Right atrium auricular region (tissue), 2 donors: ENCODE data around the gene CLIP2. TPM values are rescaled to one million over a fixed set of nuclear protein-coding genes. Genes with fewer than 3 reads are reported as not detected.

Experiments used
- DNase-seq: peaks from one replicate; pipeline ENCODE4 v3.0.0-alpha.2; 2019; ENCODE audit warnings: low spot score
- H3K27ac ChIP-seq, 2 donors: fragments of 200-600 bp; sonication (generic); 1 replicate in 1 of 2; 2 replicates in 1 of 2; pipeline ENCODE4 v1.5.1; 2016 to 2019
- H3K27me3 ChIP-seq, 2 donors: fragments of 200-600 bp; sonication (generic); one replicate each; pipeline versions ENCODE4 v1.5.1 to v1.6.0; 2017 to 2019
- H3K36me3 ChIP-seq: fragments of 200-600 bp; sonication (generic); one replicate; pipeline ENCODE4 v1.5.1; 2016
- H3K4me1 ChIP-seq, 2 donors: fragments of 200-600 bp; sonication (generic); one replicate each; pipeline versions ENCODE4 v1.5.1 to v1.6.0; 2017 to 2019
- H3K4me3 ChIP-seq, 2 donors: fragments of 200-600 bp; sonication (generic); 1 replicate in 1 of 2; 2 replicates in 1 of 2; pipeline ENCODE4 v1.5.1; 2017 to 2019; ENCODE audit warnings: mild to moderate bottlenecking in 1 of 2, moderate library complexity in 1 of 2
- H3K9me3 ChIP-seq, 2 donors: fragments of 200-600 bp; sonication (generic); one replicate each; pipeline ENCODE4 v1.5.1; 2019
- total RNA-seq, 2 donors: library from RNA; depleted of rRNA; stranded (reverse); fragments of >200 nt; gene quantifications; one replicate each; pipeline ENCODE4 v1.1.0, GENCODE V29; 2016
- TF ChIP-seq, protein P1 (sequence below), 2 donors: fragments of 200-600 bp; sonication (generic); IDR thresholded peaks; one replicate each; pipeline ENCODE4 v1.5.1; 2019; ENCODE audit warnings: antibody characterized with exemption in 2 of 2

The CLIP2 gene
- total RNA-seq, 2 donors from 2014 or later, result 9.5 to 12.1 TPM

GRCh38 chr7:74290981-74291441 lies 1.8 kb downstream of the CLIP2 start:
- Histone ChIP-seq H3K27me3 (no peaks in the 10 kb centered on the region), H3K4me1 (peaks cover 0 to 50% of the 10 kb centered on the region in 2 donors), H3K9me3 (no peaks in the 10 kb centered on the region), H3K4me3 (peak overlapping the region in 1 of 2 donors; percentile 95), H3K27ac (no peak overlapping the region), H3K36me3 (no peaks in the 10 kb centered on the region)
- TF ChIP-seq, protein P1, sequence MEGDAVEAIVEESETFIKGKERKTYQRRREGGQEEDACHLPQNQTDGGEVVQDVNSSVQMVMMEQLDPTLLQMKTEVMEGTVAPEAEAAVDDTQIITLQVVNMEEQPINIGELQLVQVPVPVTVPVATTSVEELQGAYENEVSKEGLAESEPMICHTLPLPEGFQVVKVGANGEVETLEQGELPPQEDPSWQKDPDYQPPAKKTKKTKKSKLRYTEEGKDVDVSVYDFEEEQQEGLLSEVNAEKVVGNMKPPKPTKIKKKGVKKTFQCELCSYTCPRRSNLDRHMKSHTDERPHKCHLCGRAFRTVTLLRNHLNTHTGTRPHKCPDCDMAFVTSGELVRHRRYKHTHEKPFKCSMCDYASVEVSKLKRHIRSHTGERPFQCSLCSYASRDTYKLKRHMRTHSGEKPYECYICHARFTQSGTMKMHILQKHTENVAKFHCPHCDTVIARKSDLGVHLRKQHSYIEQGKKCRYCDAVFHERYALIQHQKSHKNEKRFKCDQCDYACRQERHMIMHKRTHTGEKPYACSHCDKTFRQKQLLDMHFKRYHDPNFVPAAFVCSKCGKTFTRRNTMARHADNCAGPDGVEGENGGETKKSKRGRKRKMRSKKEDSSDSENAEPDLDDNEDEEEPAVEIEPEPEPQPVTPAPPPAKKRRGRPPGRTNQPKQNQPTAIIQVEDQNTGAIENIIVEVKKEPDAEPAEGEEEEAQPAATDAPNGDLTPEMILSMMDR (IDR thresholded peaks at IDR 0.05), result no peak
- DNase-seq, result no peak

DNA sequence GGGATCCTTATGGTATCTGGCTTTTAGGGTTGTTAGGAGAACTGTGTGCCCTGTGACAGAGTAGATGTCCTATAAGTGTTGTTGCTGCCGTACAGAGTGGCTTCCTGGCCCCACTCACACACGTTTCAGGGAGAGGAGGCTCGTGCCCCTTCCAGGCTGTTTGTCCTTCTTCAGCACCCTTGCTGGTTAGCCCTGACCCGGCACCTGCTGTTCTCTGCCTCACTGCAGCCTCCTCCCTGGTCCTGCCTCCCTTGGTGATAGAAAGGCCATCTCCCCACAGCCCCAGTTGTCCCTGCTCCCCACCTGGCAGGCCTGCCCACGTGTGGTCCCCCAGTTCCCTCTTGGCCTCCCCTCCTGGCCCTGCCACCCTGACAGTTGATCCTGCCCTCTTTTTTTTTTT lies 2.3 kb downstream of the CLIP2 start:
- Histone ChIP-seq H3K9me3 (no peaks in the 10 kb centered on the region), H3K4me1 (peaks cover 0 to 50% of the 10 kb centered on the region in 2 donors), H3K36me3 (no peaks in the 10 kb centered on the region), H3K27me3 (no peaks in the 10 kb centered on the region), H3K4me3 (no peak overlapping the region), H3K27ac (no peak overlapping the region)
- TF ChIP-seq, protein P1 (IDR thresholded peaks at IDR 0.05), result no peak
- DNase-seq, result no peak

GRCh38 chr7:74292757-74293576 lies 3.8 kb downstream of the CLIP2 start:
- Histone ChIP-seq H3K9me3 (no peaks in the 10 kb centered on the region), H3K36me3 (no peaks in the 10 kb centered on the region), H3K4me1 (peaks cover 0 to 47% of the 10 kb centered on the region in 2 donors), H3K4me3 (no peak overlapping the region), H3K27ac (peak overlapping the region in 1 of 2 donors; percentile 72), H3K27me3 (no peaks in the 10 kb centered on the region)
- no peak for DNase-seq
- TF ChIP-seq, protein P1 (IDR thresholded peaks at IDR 0.05), result no peak

DNA sequence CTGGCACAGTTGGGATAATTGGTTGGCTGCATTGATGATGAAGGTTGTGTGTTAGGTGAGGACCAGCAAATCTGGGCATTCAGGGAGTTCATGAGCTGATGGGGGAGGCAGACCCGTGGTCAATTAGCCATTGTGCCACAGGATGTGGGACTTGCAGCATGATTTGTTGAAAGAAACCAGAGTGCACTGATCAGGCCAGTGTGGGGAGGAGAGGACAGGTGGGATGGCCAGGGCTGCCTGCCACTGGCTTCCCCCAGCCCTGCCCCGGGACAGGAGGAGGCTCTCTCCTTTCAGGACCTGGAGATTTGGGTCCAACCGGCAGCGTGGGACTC lies 4.3 kb downstream of the CLIP2 start:
- H3K27ac ChIP-seq, result peak overlapping the region in 1 of 2 donors; percentile 72
- peaks cover 0 to 44% of the 10 kb centered on the region in 2 donors for H3K4me1 ChIP-seq
- H3K27me3 ChIP-seq, result no peaks in the 10 kb centered on the region
- no peaks in the 10 kb centered on the region for H3K36me3 ChIP-seq
- TF ChIP-seq, protein P1 (IDR thresholded peaks at IDR 0.05), result no peak
- H3K9me3 ChIP-seq, result no peaks in the 10 kb centered on the region
- H3K4me3 ChIP-seq, result no peak overlapping the region
- DNase-seq, result no peak

DNA sequence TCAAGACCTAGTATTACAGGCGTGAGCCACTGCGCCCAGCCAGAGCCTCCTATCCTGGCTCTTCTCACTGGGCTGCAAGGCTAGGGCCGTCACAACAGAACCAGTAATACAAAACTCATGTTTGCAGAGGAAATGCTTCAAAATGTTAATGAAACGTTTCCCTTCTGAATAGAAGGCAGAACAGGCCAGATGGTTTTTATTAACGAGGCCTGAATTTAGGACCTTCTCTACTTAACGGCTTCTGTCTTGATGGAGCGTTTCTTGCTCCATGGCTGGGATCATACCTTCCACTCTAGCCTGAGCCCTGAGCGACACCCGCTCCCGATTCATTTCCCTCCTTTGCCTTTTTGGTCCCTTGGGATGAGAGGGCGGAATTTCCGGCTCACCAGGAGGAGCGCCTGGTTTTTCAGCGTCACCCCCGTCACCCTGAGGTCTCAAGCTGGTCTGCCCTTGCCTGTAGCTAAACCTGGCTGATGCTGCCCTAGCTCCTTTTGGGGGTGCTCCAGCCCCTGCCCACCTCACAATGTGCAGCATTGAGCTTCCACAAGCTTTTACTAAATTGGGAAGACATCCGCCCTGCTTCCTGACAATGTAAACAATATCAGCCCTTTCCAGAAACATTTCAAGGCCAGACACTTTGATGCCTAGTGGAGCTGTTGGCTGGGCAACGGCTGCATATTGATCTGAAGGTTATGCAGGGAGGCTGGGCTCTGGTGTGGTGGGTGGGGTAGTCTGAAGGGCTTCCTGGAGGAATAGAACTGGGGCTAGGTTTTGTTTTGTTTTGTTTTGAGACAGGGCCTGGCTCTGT lies 5.2 kb downstream of the CLIP2 start:
- H3K9me3 ChIP-seq, result no peaks in the 10 kb centered on the region
- DNase-seq, result peak; percentile 77
- no peaks in the 10 kb centered on the region for H3K36me3 ChIP-seq
- peaks cover 0 to 43% of the 10 kb centered on the region in 2 donors for H3K4me1 ChIP-seq
- TF ChIP-seq, protein P1 (IDR thresholded peaks at IDR 0.05), result no peak
- H3K4me3 ChIP-seq, result peak overlapping the region in 1 of 2 donors; percentile 17
- no peaks in the 10 kb centered on the region for H3K27me3 ChIP-seq
- H3K27ac ChIP-seq, result peak overlapping the region; percentile 64 to 72
